ENCODE measurements around the gene OLFML3.

- TF ChIP-seq POLR2AphosphoS5 (IDR thresholded peaks at IDR 0.05; ENCODE audit: low read depth, low read length) (no peak), REST (IDR thresholded peaks at IDR 0.05; ENCODE audit: insufficient read depth in 1 of 2, low read depth in 2 of 2, low read length in 2 of 2) (no peak)
These were observed 30.3 kb upstream of the OLFML3 start for GRCh38 chr1:113949007-113949406.

All from PFSK-1 (cell line).